Measurements from ENCODE around the gene NUBP2.

Gene NUBP2

GRCh38 chr16:1774448-1774780, 8.3 kb upstream of the NUBP2 start:
- Mint-ChIP-seq H3K27me3 (no peaks in the 10 kb centered on the region), H3K9me3 (no peaks in the 10 kb centered on the region), H3K27ac (no peak overlapping the region), H3K4me1 (peaks cover 9% of the 10 kb centered on the region), H3K4me3 (peak overlapping the region; percentile 96), H3K36me3 (peaks cover 3% of the 10 kb centered on the region)

- Mint-ChIP-seq H3K27me3 (no peaks in the 10 kb centered on the region), H3K4me1 (peaks cover 6% of the 10 kb centered on the region), H3K9me3 (no peaks in the 10 kb centered on the region), H3K27ac (no peak overlapping the region), H3K36me3 (peaks cover 3% of the 10 kb centered on the region), H3K4me3 (peak overlapping the region; percentile 26)
These were observed 7.5 kb upstream of the NUBP2 start for GRCh38 chr16:1775006-1775845.

- Mint-ChIP-seq H3K27ac (no peak overlapping the region), H3K27me3 (no peaks in the 10 kb centered on the region), H3K4me3 (no peak overlapping the region), H3K9me3 (no peaks in the 10 kb centered on the region), H3K4me1 (peaks cover 6% of the 10 kb centered on the region), H3K36me3 (peaks cover 3% of the 10 kb centered on the region)
These were observed 6.7 kb upstream of the NUBP2 start for GRCh38 chr16:1775846-1776671.

- Mint-ChIP-seq H3K4me1 (peaks cover 11% of the 10 kb centered on the region), H3K4me3 (no peak overlapping the region), H3K27ac (no peak overlapping the region), H3K9me3 (no peaks in the 10 kb centered on the region), H3K27me3 (no peaks in the 10 kb centered on the region), H3K36me3 (peaks cover 3% of the 10 kb centered on the region)
These were observed 6.1 kb upstream of the NUBP2 start for GRCh38 chr16:1776672-1776955.

- peaks cover 3% of the 10 kb centered on the region for H3K36me3 Mint-ChIP-seq
These were observed 5.8 kb upstream of the NUBP2 start for GRCh38 chr16:1776991-1777374.

GRCh38 chr16:1777375-1778199, 5.2 kb upstream of the NUBP2 start:
- H3K4me3 Mint-ChIP-seq = no peak overlapping the region
- H3K4me1 Mint-ChIP-seq = peaks cover 11% of the 10 kb centered on the region
- no peaks in the 10 kb centered on the region for H3K27me3 Mint-ChIP-seq
- H3K9me3 Mint-ChIP-seq = no peaks in the 10 kb centered on the region
- H3K36me3 Mint-ChIP-seq = no peaks in the 10 kb centered on the region
- H3K27ac Mint-ChIP-seq = no peak overlapping the region

More at GRCh38 chr16:1776991-1777374, 5.8 kb upstream of the NUBP2 start:
- Mint-ChIP-seq H3K9me3 (no peaks in the 10 kb centered on the region), H3K27me3 (no peaks in the 10 kb centered on the region), H3K4me1 (peaks cover 15% of the 10 kb centered on the region), H3K27ac (no peak overlapping the region), H3K4me3 (no peak overlapping the region)

GRCh38 chr16:1778200-1779179, 4.3 kb upstream of the NUBP2 start:
- Mint-ChIP-seq H3K27ac (no peak overlapping the region), H3K4me3 (no peak overlapping the region)

GRCh38 chr16:1779234-1779701, 3.5 kb upstream of the NUBP2 start:
- H3K36me3 Mint-ChIP-seq = peaks cover 2% of the 10 kb centered on the region
- H3K27me3 Mint-ChIP-seq = no peaks in the 10 kb centered on the region
- H3K4me3 Mint-ChIP-seq = no peak overlapping the region
- H3K27ac Mint-ChIP-seq = peak overlapping the region; percentile 62
- H3K9me3 Mint-ChIP-seq = no peaks in the 10 kb centered on the region
- peaks cover 15% of the 10 kb centered on the region for H3K4me1 Mint-ChIP-seq

More at GRCh38 chr16:1778200-1779179, 4.3 kb upstream of the NUBP2 start:
- Mint-ChIP-seq H3K27me3 (no peaks in the 10 kb centered on the region), H3K4me1 (peaks cover 15% of the 10 kb centered on the region), H3K36me3 (peaks cover 2% of the 10 kb centered on the region), H3K9me3 (no peaks in the 10 kb centered on the region)

GRCh38 chr16:1779741-1780676, 2.8 kb upstream of the NUBP2 start:
- Mint-ChIP-seq H3K27me3 (no peaks in the 10 kb centered on the region), H3K4me3 (peak overlapping the region; percentile 49), H3K36me3 (peaks cover 2% of the 10 kb centered on the region), H3K9me3 (no peaks in the 10 kb centered on the region), H3K4me1 (peaks cover 16% of the 10 kb centered on the region), H3K27ac (no peak overlapping the region)

GRCh38 chr16:1780677-1781072, 2.1 kb upstream of the NUBP2 start:
- peak overlapping the region; percentile 49 for H3K4me3 Mint-ChIP-seq
- H3K27ac Mint-ChIP-seq = no peak overlapping the region

GRCh38 chr16:1781254-1781653, 1.5 kb upstream of the NUBP2 start:
- H3K27me3 Mint-ChIP-seq = no peaks in the 10 kb centered on the region
- H3K4me3 Mint-ChIP-seq = peak overlapping the region; percentile 87
- peaks cover 27% of the 10 kb centered on the region for H3K4me1 Mint-ChIP-seq
- H3K36me3 Mint-ChIP-seq = peaks cover 3% of the 10 kb centered on the region
- H3K27ac Mint-ChIP-seq = peak overlapping the region; percentile 76
- H3K9me3 Mint-ChIP-seq = no peaks in the 10 kb centered on the region

More at GRCh38 chr16:1780677-1781072, 2.1 kb upstream of the NUBP2 start:
- H3K27me3 Mint-ChIP-seq = no peaks in the 10 kb centered on the region
- peaks cover 23% of the 10 kb centered on the region for H3K4me1 Mint-ChIP-seq
- H3K36me3 Mint-ChIP-seq = peaks cover 3% of the 10 kb centered on the region
- H3K9me3 Mint-ChIP-seq = no peaks in the 10 kb centered on the region

- peaks cover 3% of the 10 kb centered on the region for H3K36me3 Mint-ChIP-seq
- H3K27me3 Mint-ChIP-seq = no peaks in the 10 kb centered on the region
- H3K4me3 Mint-ChIP-seq = peak overlapping the region; percentile 87
- H3K4me1 Mint-ChIP-seq = peaks cover 27% of the 10 kb centered on the region
- H3K9me3 Mint-ChIP-seq = no peaks in the 10 kb centered on the region
- H3K27ac Mint-ChIP-seq = peak overlapping the region; percentile 76
These were observed 877 bp upstream of the NUBP2 start for GRCh38 chr16:1781758-1782407.

Measured in activated naive CD4-positive, alpha-beta T cell treated with anti-CD3 and anti-CD28 coated beads, Interleukin-2, amount 50 U/mL, for 24 hours (primary cell).